ENCODE results near the gene LGALSL. TPM values are rescaled to one million over a fixed set of nuclear protein-coding genes. Genes with fewer than 3 reads are reported as not detected.

The LGALSL gene
- polyA plus RNA-seq, 1 experiment, result 4.1 TPM

DNA sequence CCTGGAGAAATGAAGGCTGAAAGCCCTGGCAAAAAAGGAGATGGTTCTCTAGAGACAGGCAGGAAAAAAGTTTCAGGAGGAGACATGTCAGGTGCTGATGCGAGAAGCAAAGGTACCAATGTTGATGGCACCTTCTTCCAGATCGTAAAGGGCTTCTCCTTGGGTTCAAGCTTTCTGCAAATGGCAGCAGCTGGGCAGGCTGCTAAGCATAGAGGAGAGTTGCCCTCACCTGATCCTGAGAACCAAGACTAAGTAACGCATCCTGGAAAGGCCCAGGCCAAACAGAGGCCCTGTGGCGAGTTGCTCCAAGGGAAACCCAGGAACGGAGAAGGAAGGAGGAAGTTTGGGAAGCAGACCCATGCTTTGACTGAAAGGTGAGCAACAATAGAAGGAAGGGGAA lies 46.6 kb downstream of the LGALSL start:
- Histone ChIP-seq H3K4me3 (ENCODE audit: low read depth, low read length) (no peak overlapping the region), H3K36me3 (ENCODE audit: control insufficient read depth, insufficient read depth, low read length) (no peaks in the 10 kb centered on the region), H3K27me3 (ENCODE audit: control insufficient read depth, insufficient read depth, low read length) (peaks cover 27% of the 10 kb centered on the region)
- TF ChIP-seq, protein P1, sequence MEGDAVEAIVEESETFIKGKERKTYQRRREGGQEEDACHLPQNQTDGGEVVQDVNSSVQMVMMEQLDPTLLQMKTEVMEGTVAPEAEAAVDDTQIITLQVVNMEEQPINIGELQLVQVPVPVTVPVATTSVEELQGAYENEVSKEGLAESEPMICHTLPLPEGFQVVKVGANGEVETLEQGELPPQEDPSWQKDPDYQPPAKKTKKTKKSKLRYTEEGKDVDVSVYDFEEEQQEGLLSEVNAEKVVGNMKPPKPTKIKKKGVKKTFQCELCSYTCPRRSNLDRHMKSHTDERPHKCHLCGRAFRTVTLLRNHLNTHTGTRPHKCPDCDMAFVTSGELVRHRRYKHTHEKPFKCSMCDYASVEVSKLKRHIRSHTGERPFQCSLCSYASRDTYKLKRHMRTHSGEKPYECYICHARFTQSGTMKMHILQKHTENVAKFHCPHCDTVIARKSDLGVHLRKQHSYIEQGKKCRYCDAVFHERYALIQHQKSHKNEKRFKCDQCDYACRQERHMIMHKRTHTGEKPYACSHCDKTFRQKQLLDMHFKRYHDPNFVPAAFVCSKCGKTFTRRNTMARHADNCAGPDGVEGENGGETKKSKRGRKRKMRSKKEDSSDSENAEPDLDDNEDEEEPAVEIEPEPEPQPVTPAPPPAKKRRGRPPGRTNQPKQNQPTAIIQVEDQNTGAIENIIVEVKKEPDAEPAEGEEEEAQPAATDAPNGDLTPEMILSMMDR (IDR thresholded peaks at IDR 0.05; ENCODE audit: insufficient read depth, low read depth, low read length), result no peak
- CTCF ChIA-PET, result interaction anchor here (1.1 to 3.8 kb wide), 2 partner anchors 12 to 453 kb away, joined by 3 to 18 read pairs; no protein-coding TSS in a partner anchor
- POLR2A ChIA-PET, result no interaction called here
- DNase-seq (ENCODE audit: low read depth), result no peak

DNA sequence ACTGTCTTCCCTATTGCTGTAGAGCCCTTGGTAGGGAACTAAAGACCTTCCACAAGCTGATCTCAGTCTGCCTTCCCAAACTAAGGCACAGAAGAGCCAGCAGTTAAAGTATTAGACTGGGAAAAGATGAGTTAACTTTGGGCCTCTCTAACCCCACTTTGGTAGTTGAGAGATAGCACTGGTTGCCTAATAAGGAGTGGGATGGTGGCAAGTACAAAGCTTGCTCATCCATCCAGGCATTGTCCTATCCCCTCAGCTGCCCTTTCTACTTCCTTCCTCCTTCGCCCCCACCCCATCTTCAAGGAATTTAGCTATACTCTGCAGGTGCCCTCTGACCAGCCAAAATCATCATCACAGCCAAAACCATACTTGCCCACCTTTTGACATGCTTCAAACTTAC lies 48.0 kb downstream of the LGALSL start:
- Histone ChIP-seq H3K4me3 (ENCODE audit: low read depth, low read length) (no peak overlapping the region), H3K36me3 (ENCODE audit: control insufficient read depth, insufficient read depth, low read length) (no peaks in the 10 kb centered on the region), H3K27me3 (ENCODE audit: control insufficient read depth, insufficient read depth, low read length) (peaks cover 25% of the 10 kb centered on the region)
- TF ChIP-seq, protein P1 (IDR thresholded peaks at IDR 0.05; ENCODE audit: insufficient read depth, low read depth, low read length), result no peak
- no peak for DNase-seq (ENCODE audit: low read depth)
- ChIA-PET CTCF (interaction anchor here (0.9 to 3.8 kb wide), 4 partner anchors 7 to 21 kb away, joined by 3 to 18 read pairs (median 6); no protein-coding TSS in a partner anchor), POLR2A (no interaction called here)

DNA sequence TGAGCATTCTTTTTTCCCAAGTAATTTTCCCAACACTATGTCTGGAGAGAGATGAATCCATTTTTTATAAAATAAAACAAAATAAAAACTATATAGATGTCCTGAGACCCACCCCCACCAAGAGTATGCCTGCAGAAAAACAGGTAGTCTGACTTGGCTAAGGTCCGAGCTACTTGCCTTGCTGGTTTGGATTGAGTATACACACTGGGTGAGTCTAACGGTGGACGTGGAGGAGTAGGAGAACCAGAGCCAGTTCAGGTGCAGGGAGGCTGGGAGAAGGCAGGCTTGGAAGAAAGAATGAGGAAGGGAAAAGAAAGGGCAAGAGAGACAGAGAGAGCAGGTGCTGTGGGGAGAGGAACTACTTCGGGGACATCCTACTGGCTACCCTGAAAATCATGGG lies 48.9 kb downstream of the LGALSL start:
- Histone ChIP-seq H3K36me3 (ENCODE audit: control insufficient read depth, insufficient read depth, low read length) (no peaks in the 10 kb centered on the region), H3K27me3 (ENCODE audit: control insufficient read depth, insufficient read depth, low read length) (peaks cover 24% of the 10 kb centered on the region), H3K4me3 (ENCODE audit: low read depth, low read length) (no peak overlapping the region)
- TF ChIP-seq, protein P1 (IDR thresholded peaks at IDR 0.05; ENCODE audit: insufficient read depth, low read depth, low read length), result no peak
- no peak for DNase-seq (ENCODE audit: low read depth)
- POLR2A ChIA-PET, result no interaction called here
- CTCF ChIA-PET, result interaction anchor here (1.2 to 3.8 kb wide), 2 partner anchors 9 to 14 kb away, joined by 4 to 18 read pairs; no protein-coding TSS in a partner anchor

DNA sequence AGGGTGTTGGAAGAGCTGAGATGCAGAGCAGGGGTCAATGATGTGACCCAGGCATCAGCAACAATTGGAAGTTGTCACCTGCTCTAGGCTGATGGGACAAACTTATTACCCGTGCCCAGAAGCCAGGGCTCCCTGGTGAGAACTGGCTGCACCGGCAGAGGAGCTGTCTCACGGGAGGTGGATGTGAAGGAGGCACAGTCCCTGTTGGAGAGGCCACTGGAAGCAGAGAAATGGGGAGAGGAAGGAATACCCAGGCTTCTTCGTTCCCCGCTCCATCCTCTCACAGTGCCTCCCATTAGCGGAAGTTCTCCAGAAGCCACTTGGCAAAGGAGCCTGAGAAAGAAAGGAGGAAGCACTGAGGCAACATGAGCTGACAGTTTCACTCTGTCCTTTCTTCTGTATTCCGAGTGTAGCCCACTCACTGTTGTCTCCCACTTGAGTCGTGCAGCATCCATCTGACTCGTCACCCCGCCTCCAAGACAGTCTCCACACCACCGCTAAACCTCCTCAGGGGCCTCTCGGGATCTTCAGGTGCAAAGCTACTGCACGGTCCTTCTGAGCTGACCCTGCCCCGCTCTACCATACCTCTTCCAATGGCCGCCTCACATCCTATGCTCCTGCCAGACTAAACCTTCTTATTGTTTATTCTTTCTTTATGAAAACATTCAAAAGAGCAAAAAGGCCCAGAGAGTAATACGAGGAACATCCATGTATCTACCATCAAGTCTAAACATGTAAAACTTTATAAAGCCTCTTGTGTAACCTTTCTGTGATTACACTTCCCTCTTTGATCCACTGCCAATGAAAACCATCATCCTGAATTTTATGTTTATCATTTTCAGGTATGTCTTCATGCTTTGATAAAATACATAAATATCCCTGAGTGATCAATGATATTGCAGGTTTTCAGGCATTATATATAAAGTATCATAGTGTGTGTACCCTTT lies 51.1 kb downstream of the LGALSL start:
- DNase-seq (ENCODE audit: low read depth), result no peak
- CTCF ChIA-PET, result interaction anchor here (0.9 to 1.1 kb wide), 2 partner anchors 17 to 18 kb away, joined by 3 to 4 read pairs; no protein-coding TSS in a partner anchor
- Histone ChIP-seq H3K36me3 (ENCODE audit: control insufficient read depth, insufficient read depth, low read length) (no peaks in the 10 kb centered on the region), H3K27me3 (ENCODE audit: control insufficient read depth, insufficient read depth, low read length) (peaks cover 20% of the 10 kb centered on the region), H3K4me3 (ENCODE audit: low read depth, low read length) (no peak overlapping the region)
- TF ChIP-seq, protein P1 (IDR thresholded peaks at IDR 0.05; ENCODE audit: insufficient read depth, low read depth, low read length), result no peak
- POLR2A ChIA-PET, result no interaction called here

DNA sequence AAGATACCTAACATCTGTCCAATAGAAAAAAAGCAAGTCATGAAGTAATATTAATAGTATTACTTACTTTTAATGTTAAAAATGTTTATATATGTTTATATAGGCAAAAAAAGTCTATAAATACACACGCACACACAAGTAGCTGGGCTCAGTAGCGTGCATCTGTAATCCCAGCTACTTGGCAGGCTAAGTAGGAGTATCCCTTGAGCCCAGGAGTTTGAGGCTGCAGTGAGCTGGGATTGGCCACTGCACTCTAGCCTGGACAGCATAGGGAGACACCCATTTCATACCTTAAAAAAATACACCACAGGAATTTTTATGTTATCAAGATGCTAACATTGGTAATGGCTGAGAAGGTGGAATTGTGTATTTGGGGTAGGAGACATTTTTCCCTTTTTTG lies 52.7 kb downstream of the LGALSL start:
- CTCF ChIA-PET, result interaction anchor here (1.3 kb wide), 1 partner anchor 19 kb away, joined by 5 read pairs; no protein-coding TSS in a partner anchor
- TF ChIP-seq, protein P1 (IDR thresholded peaks at IDR 0.05; ENCODE audit: insufficient read depth, low read depth, low read length), result no peak
- DNase-seq (ENCODE audit: low read depth), result no peak
- Histone ChIP-seq H3K27me3 (ENCODE audit: control insufficient read depth, insufficient read depth, low read length) (peaks cover 15% of the 10 kb centered on the region), H3K4me3 (ENCODE audit: low read depth, low read length) (no peak overlapping the region), H3K36me3 (ENCODE audit: control insufficient read depth, insufficient read depth, low read length) (no peaks in the 10 kb centered on the region)
- POLR2A ChIA-PET, result no interaction called here
